HG02981 (cell line): ENCODE measurements around the gene UNC5CL.
"Not testable (repeated sequence)": the region's sequence is repeated elsewhere in the genome, so short reads cannot be mapped to it uniquely, and the experiment has no call there.

Source experiments
- ATAC-seq: cut with Tn5 transposase; IDR thresholded peaks from one replicate; pipeline ENCODE4 v1.9.1; 2021; ENCODE audit warnings: mild to moderate bottlenecking, moderate library complexity; ENCODE audit not compliant: unreplicated experiment

UNC5CL gene

DNA sequence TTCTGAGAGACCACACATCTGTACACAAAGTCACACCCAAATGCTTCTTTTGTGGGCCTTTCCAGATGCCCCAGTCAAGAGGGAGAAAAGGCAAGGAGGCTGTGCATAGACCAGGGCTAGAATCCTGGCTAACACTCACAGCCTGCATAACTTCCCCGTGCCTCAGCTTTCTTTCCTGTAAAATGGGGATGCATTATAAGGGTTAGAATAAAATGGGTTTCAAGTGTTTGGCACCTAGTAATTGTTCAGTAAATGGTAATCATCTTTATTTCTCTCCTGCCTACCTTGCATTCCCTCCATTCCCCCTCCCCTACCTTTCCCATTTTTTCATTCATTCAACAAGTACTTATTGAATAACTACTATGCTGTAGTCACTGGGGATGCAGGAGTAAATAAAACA lies 29.4 kb downstream of the UNC5CL start:
- ATAC-seq = no peak

DNA sequence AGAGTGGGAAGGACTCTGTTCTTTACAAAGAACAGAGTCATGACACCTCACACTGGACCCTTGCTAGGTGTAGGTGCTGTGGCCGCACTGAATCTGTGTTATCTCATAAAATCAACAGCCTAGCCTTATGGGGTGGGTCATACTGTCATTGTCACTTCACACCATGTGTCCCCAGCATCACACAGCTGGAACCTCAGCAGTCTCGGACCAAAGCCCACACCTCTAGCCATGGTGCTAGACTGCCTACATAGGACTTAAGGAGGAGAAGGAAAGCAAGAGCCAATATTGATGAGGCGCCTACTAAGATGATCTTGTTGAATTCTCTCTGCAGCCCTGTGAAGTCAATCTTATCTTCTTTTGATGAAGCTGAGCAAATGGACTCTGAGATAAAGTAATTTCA lies 31.0 kb downstream of the UNC5CL start:
- no peak for ATAC-seq

DNA sequence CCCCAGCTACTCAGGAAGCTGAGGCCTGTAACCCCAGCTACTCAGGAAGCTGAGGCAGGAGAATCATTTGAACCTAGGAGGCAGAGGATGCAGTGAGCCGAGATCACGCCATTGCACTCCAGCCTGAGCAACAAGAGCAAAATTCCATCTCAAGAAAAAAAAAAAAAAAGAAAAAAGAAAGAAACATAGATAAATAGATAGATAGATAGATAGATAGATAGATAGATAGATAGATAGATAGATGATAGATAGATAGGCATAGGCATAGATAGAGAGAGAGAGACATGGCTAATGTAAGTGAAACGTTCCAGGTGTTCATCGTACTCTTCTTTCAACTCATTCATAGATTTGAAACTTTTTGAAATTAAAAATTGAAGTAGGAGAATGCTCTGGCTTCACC lies 32.0 kb downstream of the UNC5CL start:
- not testable (repeated sequence) for ATAC-seq

DNA sequence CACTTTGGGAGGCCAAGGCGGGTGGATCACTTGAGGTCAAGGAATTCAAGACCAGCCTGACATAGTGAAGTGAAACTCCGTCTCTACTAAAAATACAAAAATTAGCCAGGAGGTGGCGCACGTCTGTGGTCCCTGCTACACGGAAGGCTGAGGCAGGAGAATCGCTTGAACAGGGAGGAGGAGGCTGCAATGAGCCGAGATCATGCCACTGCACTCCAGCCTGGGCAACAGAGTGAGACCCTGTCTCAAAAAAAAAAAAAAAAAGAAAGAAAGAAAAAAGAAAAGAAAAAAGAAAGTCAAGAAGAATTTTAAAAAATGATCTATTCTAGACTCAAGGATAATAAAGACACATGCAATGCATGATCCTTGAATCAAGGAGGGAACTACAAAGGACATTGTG lies 32.8 kb downstream of the UNC5CL start:
- ATAC-seq = not testable (repeated sequence)

DNA sequence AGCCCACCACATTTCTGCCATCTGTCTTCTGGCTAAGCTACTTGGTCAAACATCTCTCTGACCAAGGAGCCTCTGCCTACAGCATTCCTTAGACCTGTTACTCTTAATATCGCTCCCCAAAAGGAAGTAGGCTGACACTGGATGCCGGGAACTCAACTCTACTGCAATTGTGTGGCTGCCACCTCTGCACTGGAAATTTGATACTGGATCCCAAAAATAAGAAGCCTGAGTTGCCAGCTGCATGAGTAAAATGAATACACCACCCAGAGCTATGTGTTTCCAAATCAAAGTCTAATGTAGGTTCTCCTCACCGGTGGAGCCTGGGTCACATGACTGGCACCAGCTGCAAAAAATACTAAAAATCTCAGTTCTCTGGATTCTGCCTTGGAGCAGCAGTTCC lies 36.9 kb downstream of the UNC5CL start:
- ATAC-seq = no peak

DNA sequence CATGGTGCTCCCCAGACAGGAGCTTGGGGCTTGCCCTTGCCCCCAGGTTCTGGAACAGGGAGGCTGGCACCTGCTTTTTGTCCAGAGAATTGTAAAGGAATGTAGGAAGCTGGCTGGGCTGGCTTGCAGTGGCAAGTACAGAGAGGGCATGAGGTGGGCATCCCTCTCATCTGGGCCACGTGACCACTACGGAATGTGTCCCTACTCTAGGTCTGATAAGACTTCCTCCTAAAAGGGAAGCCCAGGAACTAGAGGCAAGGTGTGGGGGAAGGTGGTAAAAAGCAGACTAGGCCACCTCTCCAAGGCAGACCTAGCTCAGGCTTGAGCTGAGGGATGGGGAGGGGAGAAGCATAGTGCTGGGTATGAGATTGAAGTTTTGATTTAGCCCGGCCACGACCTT lies 38.8 kb downstream of the UNC5CL start:
- no peak for ATAC-seq

DNA sequence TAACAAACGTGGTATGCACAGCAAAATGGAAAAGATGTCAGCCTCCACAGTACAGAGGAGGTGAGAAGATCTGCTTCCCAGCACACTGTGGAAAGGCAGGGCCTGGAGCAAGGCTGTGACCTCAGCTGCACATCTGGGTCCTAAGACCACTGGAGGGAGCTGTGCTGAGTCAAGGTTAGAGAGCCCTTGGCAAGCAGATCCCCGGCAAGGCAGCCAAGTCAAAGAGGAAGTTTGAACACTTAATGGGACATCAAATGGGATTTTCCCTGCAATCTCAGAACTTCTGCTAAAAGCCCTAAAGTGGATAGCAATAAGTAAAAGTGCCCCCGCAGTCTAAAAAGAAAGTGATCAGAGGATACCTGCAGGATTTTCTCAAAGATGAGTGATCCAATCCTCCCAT lies 39.5 kb downstream of the UNC5CL start:
- ATAC-seq = no peak

DNA sequence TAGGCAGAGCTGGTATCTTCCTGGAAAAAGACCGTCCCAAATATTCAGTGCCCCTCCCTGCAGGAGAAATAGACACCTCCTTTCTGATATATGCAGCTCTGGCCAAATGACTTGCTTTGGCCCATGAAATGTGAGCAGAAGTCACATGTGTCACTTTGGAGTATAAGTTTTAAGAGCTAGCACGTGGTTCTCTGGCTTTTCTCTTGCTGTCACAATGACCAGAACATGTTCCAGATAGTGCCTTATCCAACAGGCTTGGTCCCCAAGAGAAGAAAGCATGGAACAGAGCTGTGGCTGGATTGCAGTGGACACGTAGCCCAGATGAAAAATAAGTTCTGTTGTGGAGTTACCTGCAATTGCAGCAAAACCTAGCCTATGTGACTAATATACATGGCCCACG lies 40.4 kb downstream of the UNC5CL start:
- no peak for ATAC-seq

DNA sequence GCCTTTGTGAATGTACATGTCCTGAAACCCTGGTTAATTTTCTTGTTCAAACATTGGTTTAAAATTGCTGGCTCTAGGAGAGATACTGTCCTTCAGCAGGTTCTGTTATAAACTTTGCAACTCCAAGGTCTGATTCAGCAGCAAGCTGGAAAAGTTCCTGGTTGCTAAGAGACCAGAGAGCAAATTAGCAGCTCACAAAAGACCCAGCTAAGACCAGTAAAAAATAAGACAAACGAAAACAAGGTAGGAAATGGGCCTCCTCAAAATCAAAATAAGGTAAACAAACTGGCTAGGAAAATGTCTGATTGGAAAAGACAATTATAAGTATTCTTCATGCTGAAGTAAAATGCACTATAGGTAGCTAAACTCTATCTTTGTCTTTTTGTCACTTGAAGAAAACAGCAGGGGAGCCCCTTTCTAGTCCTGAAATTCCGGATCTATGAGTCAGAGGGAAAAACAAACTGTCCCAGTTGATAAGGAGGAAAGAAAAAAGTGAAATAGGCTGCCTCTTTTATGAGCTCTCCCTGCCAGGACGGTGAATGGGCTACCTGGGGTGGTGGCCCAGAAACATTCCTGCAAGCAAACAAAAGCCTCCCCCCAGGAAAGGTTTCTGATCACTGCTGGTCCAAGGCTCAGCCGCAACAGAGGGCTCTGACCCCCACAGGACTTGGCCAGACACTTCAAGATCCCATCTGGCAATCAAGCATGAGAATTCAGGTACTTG lies 41.6 kb downstream of the UNC5CL start:
- no peak for ATAC-seq

DNA sequence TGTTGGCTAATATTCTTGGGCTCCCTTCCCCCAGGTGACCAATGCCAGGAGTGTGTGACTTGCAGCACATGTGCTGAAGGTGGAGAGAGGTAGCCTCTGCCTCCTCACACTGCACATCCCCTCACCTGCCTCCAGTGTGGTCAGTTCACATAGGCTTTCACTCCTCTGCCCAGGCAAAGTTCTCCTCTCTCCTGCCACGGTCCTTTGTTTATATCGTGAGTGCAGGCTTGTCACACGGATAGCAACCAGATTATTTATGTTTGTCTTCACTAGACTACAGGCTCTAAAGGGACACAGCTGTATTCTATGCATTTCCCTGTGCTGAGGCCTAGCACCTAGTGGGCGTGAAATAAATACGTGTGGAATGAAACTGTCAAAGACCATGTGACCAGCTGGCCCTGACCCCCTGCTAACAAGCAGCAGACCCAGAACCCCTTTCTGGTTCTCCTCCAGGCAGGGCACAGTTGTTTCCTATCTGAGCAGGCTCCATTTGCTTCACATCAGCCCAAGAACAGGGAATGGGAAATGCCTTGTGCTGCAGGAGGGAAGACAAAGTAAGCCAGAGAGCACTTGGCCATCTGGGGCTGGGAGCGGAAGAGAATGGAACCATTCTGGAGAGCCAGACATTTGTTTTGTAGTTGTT lies 42.3 kb downstream of the UNC5CL start:
- no peak for ATAC-seq

DNA sequence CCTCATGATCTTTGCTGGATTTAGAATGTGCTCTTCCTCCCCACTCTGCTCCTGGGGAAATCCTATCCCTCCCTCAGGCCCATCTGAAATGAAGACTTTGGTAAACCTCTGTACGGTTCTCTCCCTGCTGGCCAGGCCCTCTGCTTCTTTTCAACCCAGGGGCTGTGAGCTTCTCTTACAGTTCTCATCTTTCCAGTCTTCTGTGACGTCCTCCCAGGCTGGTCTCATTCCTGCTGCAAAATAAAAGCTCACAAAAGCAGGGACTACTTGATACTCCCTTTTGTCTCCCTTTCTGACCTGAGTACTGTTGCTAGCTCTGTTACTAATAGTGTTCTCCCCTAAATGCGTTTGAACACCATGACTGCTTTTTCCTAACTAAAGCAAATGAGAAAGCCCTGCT lies 46.3 kb downstream of the UNC5CL start:
- ATAC-seq = no peak

DNA sequence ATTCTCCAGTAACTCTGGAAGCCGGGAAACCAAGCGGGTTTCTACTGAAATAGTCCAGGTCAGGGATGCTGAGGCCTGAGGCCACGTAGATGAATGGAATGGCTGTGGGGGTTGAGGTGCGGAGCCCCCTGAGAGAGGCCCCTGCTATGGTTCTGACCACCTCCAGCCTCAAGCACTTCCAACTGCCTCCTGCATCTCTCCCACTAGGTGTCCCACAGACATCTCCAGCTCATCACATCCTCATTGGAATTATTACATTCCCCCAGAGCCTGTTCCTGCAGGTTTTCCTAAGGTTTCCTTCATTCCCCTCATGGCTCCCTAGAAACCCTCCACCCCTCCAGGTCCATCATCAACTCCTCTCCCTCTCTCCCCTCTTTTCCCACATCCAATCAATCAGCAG lies 48.7 kb downstream of the UNC5CL start:
- no peak for ATAC-seq

DNA sequence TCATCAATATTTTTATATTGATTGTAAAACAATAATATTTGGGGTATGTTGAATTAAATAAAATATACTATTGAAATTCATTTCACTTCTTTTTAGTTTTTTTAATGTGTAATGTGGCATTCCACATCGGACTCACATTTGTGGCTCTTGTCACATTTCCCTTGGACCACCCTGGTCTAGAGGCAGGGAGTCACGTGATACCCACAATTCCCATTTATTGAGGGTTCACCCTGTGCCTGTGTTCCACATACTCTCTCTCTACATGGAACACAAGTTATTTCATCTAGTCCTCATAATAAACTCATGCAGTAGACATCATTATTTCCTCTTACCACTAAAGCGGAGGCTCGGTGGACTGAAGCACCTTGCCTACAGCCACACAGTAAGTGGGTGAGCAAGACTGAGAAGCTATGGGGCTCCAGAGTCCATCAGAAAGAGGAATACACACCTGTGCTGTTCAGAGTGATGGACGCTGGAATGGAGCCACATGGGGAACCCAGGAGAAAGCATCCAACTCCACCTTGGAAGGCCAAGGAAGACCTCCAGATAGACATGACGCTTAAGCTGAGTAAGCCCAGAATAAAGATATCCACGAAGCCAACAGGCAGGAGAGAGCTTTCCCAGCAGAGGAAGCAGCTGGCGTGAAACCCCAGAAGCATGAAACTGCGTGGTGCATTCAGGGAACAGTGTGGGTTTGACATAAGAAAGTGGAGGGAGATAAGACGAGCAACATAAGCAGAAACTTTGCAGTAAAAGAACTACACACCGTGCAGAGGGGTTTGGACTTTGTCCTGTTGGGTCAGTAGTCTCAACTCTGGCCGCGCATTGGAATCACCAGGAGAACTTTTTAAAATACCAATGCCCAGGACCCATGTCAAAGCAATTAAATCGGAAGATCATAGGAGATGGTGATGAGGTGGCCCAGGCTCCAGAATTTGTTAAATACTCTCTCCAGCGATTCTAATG lies 49.5 kb downstream of the UNC5CL start:
- ATAC-seq = no peak

DNA sequence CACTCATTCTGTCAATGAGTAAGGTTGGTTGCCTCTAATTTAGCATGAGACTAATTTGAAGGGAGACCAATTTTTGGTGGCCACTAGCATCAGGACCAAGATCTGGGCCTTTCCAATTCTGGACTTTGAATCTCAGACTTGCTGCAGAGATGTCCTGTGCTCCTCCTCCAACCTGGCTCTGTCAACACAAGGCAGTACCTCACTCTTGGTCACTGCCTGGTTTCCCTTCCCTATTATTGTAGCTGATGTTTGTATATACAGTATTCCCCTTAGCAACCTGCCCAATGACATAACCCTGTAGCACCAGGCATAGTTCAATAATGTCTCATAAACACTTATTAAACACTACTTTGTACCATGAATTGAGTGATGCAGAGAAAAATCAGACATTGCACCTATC lies 50.4 kb downstream of the UNC5CL start:
- no peak for ATAC-seq

DNA sequence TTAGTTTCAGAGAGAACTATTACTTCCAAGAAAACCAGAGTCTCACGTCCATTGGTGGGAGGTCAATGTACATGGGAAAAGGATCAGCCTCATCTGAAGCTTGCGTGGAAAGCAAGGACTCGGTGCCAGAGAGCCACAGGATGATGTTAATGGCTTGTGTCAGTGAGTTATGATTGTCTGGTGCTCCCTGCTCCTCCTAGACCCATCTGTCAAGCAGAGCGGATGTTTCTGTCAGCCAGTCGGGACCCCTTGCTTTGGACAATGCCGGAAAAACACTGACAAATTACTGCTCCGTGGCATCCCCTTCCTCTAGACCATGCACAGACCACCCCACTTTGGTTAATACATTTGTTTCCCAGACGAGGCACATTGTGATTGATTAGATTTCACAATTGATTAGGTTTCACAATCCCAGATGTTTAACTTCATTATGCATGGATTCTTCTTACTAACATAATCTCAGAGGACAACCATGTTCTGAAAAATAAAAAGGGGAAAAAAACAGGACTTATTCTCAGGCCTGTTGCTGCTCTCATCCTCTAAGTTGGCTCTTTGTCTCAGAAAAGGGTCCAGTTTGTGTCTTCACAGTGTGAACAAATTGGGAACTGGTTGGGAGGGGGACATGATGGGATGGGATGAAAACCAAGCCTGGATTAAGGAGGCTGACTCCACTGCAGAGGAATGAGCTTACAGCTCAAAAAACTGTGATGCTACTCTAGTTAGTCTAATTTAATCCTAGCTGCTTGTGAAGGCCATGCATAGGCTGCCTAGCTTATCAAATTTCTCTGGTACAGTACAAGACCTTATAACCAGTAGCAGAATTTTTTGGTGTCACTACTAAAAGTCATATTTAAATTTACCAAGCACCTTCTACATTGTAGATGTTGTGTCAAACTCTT lies 51.9 kb downstream of the UNC5CL start:
- ATAC-seq = no peak

DNA sequence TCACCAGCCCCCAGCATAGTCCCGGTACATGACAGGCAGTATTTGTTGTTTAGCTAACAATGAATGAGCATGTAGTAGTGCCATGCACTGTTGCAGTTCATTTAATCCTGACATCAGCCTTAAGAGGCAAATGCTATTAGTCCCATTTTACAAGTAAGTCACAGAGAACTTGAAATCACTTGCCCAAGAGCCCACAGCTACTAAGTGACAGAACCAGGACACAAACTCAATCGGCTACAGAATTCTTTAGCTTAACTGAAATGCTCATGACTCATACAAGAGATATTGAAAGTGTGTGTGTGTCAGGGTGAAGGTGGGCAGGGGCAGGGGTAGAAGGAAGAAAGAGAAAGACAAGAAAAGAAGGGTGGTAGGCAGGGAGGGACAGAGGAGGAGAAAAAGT lies 52.7 kb downstream of the UNC5CL start:
- no peak for ATAC-seq

DNA sequence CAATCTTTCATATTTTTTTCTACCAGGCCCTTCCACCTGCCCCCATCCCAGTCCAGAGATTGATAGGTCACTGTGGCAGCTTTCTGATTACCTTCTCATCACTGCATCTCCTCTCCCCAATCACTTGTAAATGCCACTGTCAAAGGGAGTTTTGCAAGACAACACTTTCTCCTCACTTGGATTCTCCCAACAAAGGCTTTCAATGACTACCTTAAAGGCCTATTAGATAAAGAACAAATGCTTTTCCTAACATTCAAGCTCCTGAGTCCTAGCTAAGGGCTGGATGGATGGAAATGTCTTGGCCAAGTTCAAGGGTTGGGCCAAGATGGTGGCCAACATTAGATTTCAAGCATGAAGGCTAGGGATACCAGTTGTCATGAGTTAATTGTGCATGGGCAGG lies 55.3 kb downstream of the UNC5CL start:
- no peak for ATAC-seq

DNA sequence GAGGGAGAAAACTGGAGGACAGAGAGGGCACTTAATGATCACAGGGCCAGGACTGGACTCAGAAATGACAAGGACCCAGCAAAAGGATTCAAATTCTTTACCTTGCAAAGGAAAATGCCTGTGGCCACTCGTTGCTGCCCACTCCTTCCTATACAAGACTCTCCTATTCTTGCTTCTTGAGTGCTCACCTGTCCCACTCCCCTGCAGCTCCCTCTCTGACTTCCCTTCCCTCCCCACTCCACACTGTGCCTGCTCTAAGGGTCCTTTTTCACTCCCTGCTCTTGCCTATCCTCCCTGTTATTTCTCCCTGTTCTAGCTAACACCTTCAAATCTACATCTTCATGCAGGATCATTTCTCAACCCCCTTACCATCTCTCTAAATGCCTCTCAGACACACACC lies 56.1 kb downstream of the UNC5CL start:
- no peak for ATAC-seq

DNA sequence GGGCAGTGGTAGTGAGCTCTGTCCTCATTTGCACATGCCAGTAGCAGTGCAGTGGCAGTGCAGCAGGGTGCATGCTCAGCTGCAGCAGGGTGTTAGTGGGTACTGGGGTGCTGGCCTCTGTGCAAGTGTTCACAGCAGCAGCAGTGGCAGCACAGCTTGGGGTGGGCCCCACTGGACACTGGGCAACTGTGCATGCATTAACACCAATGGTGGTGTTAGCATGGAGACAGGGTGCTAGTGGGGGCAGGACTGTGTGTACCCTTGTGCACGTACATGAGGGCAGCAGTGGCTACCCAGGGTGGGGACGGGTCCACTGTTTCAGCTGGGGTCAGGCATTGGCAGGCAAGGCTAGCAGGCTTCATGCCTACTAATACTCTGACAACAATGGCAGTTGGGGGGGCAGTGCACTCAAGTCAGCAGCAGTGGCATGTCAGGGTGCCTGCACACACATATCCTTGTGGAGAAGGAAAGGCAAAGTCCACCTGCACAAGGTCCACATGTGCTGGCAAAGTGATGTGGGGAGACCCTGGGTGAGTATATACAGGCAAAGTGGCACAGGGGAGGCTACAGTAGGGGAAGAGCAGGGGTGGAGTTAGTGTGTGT lies 60.2 kb downstream of the UNC5CL start:
- no peak for ATAC-seq

DNA sequence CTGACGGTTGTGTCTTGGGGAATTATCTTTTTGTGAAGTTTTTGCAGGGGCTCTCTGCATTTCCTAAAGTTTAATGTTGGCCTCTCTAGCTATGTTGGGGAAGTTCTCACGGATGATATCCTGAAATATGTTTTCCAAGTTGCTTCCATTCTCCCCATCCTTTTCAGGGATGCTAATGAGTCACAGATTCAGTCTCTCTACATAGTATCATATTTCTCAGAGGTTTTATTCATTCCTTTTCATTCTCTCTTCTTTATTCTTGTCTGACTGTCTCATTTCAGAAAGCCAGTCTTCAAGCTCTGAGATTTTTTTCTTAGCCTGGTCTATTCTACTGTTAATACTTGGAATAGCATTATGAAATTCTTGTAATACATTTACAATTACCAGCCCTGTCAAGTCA lies 61.3 kb downstream of the UNC5CL start:
- ATAC-seq = no peak
